ENCODE data around the gene LSM10.

LSM10 gene

GRCh38 chr1:36354486-36354885, 43.2 kb downstream of the LSM10 start:
- H3K4me3 Mint-ChIP-seq, result no peak overlapping the region
- H3K36me3 Mint-ChIP-seq (ENCODE audit: low read depth), result peaks cover 56% of the 10 kb centered on the region
- no peaks in the 10 kb centered on the region for H3K9me3 Mint-ChIP-seq
- H3K4me1 Mint-ChIP-seq (ENCODE audit: low read depth), result peaks cover 30% of the 10 kb centered on the region
- H3K27ac Mint-ChIP-seq, result no peak overlapping the region
- no peaks in the 10 kb centered on the region for H3K27me3 Mint-ChIP-seq

- peaks cover 47% of the 10 kb centered on the region for H3K36me3 Mint-ChIP-seq (ENCODE audit: low read depth)
- H3K4me1 Mint-ChIP-seq (ENCODE audit: low read depth), result peaks cover 32% of the 10 kb centered on the region
- H3K27ac Mint-ChIP-seq, result no peak overlapping the region
- H3K4me3 Mint-ChIP-seq, result no peak overlapping the region
- H3K9me3 Mint-ChIP-seq, result no peaks in the 10 kb centered on the region
- no peaks in the 10 kb centered on the region for H3K27me3 Mint-ChIP-seq
Observed at GRCh38 chr1:36352910-36353878, 44.5 kb downstream of the LSM10 start.

- Mint-ChIP-seq H3K27me3 (no peaks in the 10 kb centered on the region), H3K4me3 (no peak overlapping the region), H3K36me3 (ENCODE audit: low read depth) (peaks cover 46% of the 10 kb centered on the region), H3K27ac (no peak overlapping the region), H3K9me3 (no peaks in the 10 kb centered on the region), H3K4me1 (ENCODE audit: low read depth) (peaks cover 32% of the 10 kb centered on the region)
Observed at GRCh38 chr1:36352125-36352909, 45.4 kb downstream of the LSM10 start.

GRCh38 chr1:36351227-36351977, 46.3 kb downstream of the LSM10 start:
- no peaks in the 10 kb centered on the region for H3K9me3 Mint-ChIP-seq
- H3K4me1 Mint-ChIP-seq (ENCODE audit: low read depth), result peaks cover 32% of the 10 kb centered on the region
- H3K36me3 Mint-ChIP-seq (ENCODE audit: low read depth), result peaks cover 43% of the 10 kb centered on the region
- no peaks in the 10 kb centered on the region for H3K27me3 Mint-ChIP-seq
- peak overlapping the region; percentile 36 for H3K27ac Mint-ChIP-seq
- no peak overlapping the region for H3K4me3 Mint-ChIP-seq

- H3K9me3 Mint-ChIP-seq, result no peaks in the 10 kb centered on the region
- H3K36me3 Mint-ChIP-seq (ENCODE audit: low read depth), result peaks cover 43% of the 10 kb centered on the region
- peaks cover 32% of the 10 kb centered on the region for H3K4me1 Mint-ChIP-seq (ENCODE audit: low read depth)
- H3K27ac Mint-ChIP-seq, result peak overlapping the region; percentile 63
- no peaks in the 10 kb centered on the region for H3K27me3 Mint-ChIP-seq
- H3K4me3 Mint-ChIP-seq, result no peak overlapping the region
Observed at GRCh38 chr1:36350659-36351226, 47.0 kb downstream of the LSM10 start.

GRCh38 chr1:36349839-36350238, 47.9 kb downstream of the LSM10 start:
- H3K27ac Mint-ChIP-seq, result no peak overlapping the region
- no peaks in the 10 kb centered on the region for H3K9me3 Mint-ChIP-seq
- no peaks in the 10 kb centered on the region for H3K27me3 Mint-ChIP-seq
- peaks cover 32% of the 10 kb centered on the region for H3K4me1 Mint-ChIP-seq (ENCODE audit: low read depth)
- peaks cover 35% of the 10 kb centered on the region for H3K36me3 Mint-ChIP-seq (ENCODE audit: low read depth)
- no peak overlapping the region for H3K4me3 Mint-ChIP-seq

GRCh38 chr1:36349241-36349671, 48.5 kb downstream of the LSM10 start:
- peaks cover 30% of the 10 kb centered on the region for H3K36me3 Mint-ChIP-seq (ENCODE audit: low read depth)
- no peaks in the 10 kb centered on the region for H3K9me3 Mint-ChIP-seq
- H3K27me3 Mint-ChIP-seq, result no peaks in the 10 kb centered on the region
- H3K4me1 Mint-ChIP-seq (ENCODE audit: low read depth), result peaks cover 32% of the 10 kb centered on the region
- no peak overlapping the region for H3K27ac Mint-ChIP-seq
- no peak overlapping the region for H3K4me3 Mint-ChIP-seq

GRCh38 chr1:36346741-36347370, 50.9 kb downstream of the LSM10 start:
- no peaks in the 10 kb centered on the region for H3K27me3 Mint-ChIP-seq
- H3K4me3 Mint-ChIP-seq, result no peak overlapping the region
- H3K36me3 Mint-ChIP-seq (ENCODE audit: low read depth), result peaks cover 23% of the 10 kb centered on the region
- H3K9me3 Mint-ChIP-seq, result no peaks in the 10 kb centered on the region
- H3K27ac Mint-ChIP-seq, result no peak overlapping the region
- H3K4me1 Mint-ChIP-seq (ENCODE audit: low read depth), result peaks cover 27% of the 10 kb centered on the region

GRCh38 chr1:36345353-36345752, 52.4 kb downstream of the LSM10 start:
- Mint-ChIP-seq H3K9me3 (no peaks in the 10 kb centered on the region), H3K4me3 (no peak overlapping the region), H3K27ac (no peak overlapping the region), H3K4me1 (ENCODE audit: low read depth) (peaks cover 12% of the 10 kb centered on the region), H3K27me3 (no peaks in the 10 kb centered on the region), H3K36me3 (ENCODE audit: low read depth) (peaks cover 29% of the 10 kb centered on the region)

- no peak overlapping the region for H3K4me3 Mint-ChIP-seq
- no peak overlapping the region for H3K27ac Mint-ChIP-seq
- peaks cover 6% of the 10 kb centered on the region for H3K4me1 Mint-ChIP-seq (ENCODE audit: low read depth)
- H3K9me3 Mint-ChIP-seq, result no peaks in the 10 kb centered on the region
- no peaks in the 10 kb centered on the region for H3K27me3 Mint-ChIP-seq
- H3K36me3 Mint-ChIP-seq (ENCODE audit: low read depth), result peaks cover 29% of the 10 kb centered on the region
Observed at GRCh38 chr1:36344395-36344680, 53.4 kb downstream of the LSM10 start.

GRCh38 chr1:36343651-36344394, 53.9 kb downstream of the LSM10 start:
- no peaks in the 10 kb centered on the region for H3K9me3 Mint-ChIP-seq
- H3K4me1 Mint-ChIP-seq (ENCODE audit: low read depth), result peaks cover 3% of the 10 kb centered on the region
- no peaks in the 10 kb centered on the region for H3K27me3 Mint-ChIP-seq
- H3K27ac Mint-ChIP-seq, result no peak overlapping the region
- H3K36me3 Mint-ChIP-seq (ENCODE audit: low read depth), result peaks cover 29% of the 10 kb centered on the region
- H3K4me3 Mint-ChIP-seq, result no peak overlapping the region
